Brain microvascular endothelial cell (primary cell): ENCODE data around the gene ZBTB4.

Experiments
- DNase-seq: peaks from one replicate; pipeline ENCODE4 v3.0.0-alpha.2; 2020
- H3K27ac ChIP-seq: fragments of 250-450 bp; sonication (Bioruptor Pico); 2 replicates; pipeline ENCODE4 v1.5.1; 2020; ENCODE audit warnings: mild to moderate bottlenecking, moderate library complexity
- H3K27me3 ChIP-seq: fragments of 250-450 bp; sonication (Bioruptor Pico); replicated peaks from 2 replicates; pipeline ENCODE4 v1.5.1; 2020; ENCODE audit warnings: mild to moderate bottlenecking
- H3K36me3 ChIP-seq: fragments of 250-450 bp; sonication (Bioruptor Pico); replicated peaks from 2 replicates; pipeline ENCODE4 v1.5.1; 2020; ENCODE audit warnings: mild to moderate bottlenecking
- H3K4me3 ChIP-seq: 2 replicates; pipeline ENCODE4 v1.5.1; 2011; ENCODE audit warnings: low read depth, mild to moderate bottlenecking, control low read depth, low read length, moderate library complexity
- in situ Hi-C: cut with HindIII; loops from 2 replicates; pipeline ENCODE4 v1.10.0; 2017; ENCODE audit warnings: low sequenced_read_pairs, low pct_ligation_motif_present
- TF ChIP-seq, protein P1 (sequence below): IDR thresholded peaks from 2 replicates; pipeline ENCODE4 v1.5.1; 2011; ENCODE audit warnings: low read depth, mild to moderate bottlenecking, moderate library complexity, low read length, control low read depth, inconsistent platforms; ENCODE audit errors: missing control alignments

The ZBTB4 gene

GRCh38 chr17:7499161-7499560 lies 19.7 kb upstream of the ZBTB4 start:
- TF ChIP-seq, protein P1, sequence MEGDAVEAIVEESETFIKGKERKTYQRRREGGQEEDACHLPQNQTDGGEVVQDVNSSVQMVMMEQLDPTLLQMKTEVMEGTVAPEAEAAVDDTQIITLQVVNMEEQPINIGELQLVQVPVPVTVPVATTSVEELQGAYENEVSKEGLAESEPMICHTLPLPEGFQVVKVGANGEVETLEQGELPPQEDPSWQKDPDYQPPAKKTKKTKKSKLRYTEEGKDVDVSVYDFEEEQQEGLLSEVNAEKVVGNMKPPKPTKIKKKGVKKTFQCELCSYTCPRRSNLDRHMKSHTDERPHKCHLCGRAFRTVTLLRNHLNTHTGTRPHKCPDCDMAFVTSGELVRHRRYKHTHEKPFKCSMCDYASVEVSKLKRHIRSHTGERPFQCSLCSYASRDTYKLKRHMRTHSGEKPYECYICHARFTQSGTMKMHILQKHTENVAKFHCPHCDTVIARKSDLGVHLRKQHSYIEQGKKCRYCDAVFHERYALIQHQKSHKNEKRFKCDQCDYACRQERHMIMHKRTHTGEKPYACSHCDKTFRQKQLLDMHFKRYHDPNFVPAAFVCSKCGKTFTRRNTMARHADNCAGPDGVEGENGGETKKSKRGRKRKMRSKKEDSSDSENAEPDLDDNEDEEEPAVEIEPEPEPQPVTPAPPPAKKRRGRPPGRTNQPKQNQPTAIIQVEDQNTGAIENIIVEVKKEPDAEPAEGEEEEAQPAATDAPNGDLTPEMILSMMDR: no peak
- Histone ChIP-seq H3K4me3 (no peak overlapping the region), H3K27me3 (no peaks in the 10 kb centered on the region), H3K27ac (no peak overlapping the region), H3K36me3 (peaks cover 85% of the 10 kb centered on the region)
- in situ Hi-C loops: no loop called here
- no peak for DNase-seq

DNA sequence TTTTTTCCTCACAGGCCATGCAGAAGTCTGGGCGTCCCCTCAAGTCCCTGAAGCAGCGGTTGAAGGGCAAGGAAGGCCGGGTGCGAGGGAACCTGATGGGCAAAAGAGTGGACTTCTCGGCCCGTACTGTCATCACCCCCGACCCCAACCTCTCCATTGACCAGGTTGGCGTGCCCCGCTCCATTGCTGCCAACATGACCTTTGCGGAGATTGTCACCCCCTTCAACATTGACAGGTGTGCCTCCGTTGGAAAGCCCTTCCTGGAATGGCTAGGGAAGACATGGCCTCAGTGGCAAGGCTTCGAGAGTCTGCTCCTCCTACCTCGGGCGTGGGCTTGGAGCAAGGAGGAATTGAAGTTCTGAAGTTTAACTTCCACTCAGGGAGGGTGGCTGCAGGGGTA lies 18.2 kb upstream of the ZBTB4 start:
- Histone ChIP-seq H3K27ac (no peak overlapping the region), H3K36me3 (peaks cover 70% of the 10 kb centered on the region), H3K4me3 (no peak overlapping the region), H3K27me3 (no peaks in the 10 kb centered on the region)
- TF ChIP-seq, protein P1: no peak
- in situ Hi-C loops: no loop called here
- no peak for DNase-seq

- H3K27me3 ChIP-seq: no peaks in the 10 kb centered on the region
- H3K4me3 ChIP-seq: no peak overlapping the region
- in situ Hi-C loops: no loop called here
- TF ChIP-seq, protein P1: no peak
- peaks cover 66% of the 10 kb centered on the region for H3K36me3 ChIP-seq
- no peak overlapping the region for H3K27ac ChIP-seq
- DNase-seq: no peak
Measured at GRCh38 chr17:7497228-7497627, 17.8 kb upstream of the ZBTB4 start.

- Histone ChIP-seq H3K4me3 (no peak overlapping the region), H3K36me3 (peaks cover 60% of the 10 kb centered on the region), H3K27ac (no peak overlapping the region), H3K27me3 (no peaks in the 10 kb centered on the region)
- DNase-seq: no peak
- TF ChIP-seq, protein P1: no peak
- in situ Hi-C loops: no loop called here
Measured at GRCh38 chr17:7496470-7497183, 17.2 kb upstream of the ZBTB4 start.

- no peaks in the 10 kb centered on the region for H3K27me3 ChIP-seq
- TF ChIP-seq, protein P1: no peak
- H3K36me3 ChIP-seq: peaks cover 53% of the 10 kb centered on the region
- no peak for DNase-seq
- no peak overlapping the region for H3K27ac ChIP-seq
- in situ Hi-C loops: no loop called here
- H3K4me3 ChIP-seq: no peak overlapping the region
Measured at GRCh38 chr17:7495906-7496434, 16.5 kb upstream of the ZBTB4 start.

DNA sequence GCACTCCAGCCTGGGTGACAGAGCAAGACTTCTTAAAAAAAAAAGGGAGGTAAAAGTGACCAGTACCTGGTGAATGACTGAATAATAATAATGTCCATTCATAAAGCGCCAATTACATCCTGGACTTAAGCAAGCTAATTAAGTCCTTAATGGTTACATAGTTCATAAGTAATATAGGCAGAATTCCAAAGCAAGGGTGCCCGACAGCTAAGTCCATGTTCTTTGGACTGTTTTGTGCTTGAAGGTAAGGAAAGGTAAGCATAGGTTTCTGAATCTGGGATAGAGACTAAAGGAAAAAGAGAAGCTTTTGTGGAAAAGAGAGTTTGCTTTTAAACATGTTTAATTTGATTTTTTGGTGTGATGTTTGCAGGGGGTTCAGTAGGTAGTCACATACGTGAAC lies 14.5 kb upstream of the ZBTB4 start:
- H3K36me3 ChIP-seq: peaks cover 33% of the 10 kb centered on the region
- TF ChIP-seq, protein P1: no peak
- no peak overlapping the region for H3K4me3 ChIP-seq
- no peaks in the 10 kb centered on the region for H3K27me3 ChIP-seq
- H3K27ac ChIP-seq: no peak overlapping the region
- no peak for DNase-seq
- in situ Hi-C loops: no loop called here
